ENCODE results near the gene EFHD2.
A peak's percentile ranks its signal among the peaks of the same experiment; 100 is the strongest.
"Not testable (repeated sequence)": the region's sequence is repeated elsewhere in the genome, so short reads cannot be mapped to it uniquely, and the experiment has no call there.

The EFHD2 gene

DNA sequence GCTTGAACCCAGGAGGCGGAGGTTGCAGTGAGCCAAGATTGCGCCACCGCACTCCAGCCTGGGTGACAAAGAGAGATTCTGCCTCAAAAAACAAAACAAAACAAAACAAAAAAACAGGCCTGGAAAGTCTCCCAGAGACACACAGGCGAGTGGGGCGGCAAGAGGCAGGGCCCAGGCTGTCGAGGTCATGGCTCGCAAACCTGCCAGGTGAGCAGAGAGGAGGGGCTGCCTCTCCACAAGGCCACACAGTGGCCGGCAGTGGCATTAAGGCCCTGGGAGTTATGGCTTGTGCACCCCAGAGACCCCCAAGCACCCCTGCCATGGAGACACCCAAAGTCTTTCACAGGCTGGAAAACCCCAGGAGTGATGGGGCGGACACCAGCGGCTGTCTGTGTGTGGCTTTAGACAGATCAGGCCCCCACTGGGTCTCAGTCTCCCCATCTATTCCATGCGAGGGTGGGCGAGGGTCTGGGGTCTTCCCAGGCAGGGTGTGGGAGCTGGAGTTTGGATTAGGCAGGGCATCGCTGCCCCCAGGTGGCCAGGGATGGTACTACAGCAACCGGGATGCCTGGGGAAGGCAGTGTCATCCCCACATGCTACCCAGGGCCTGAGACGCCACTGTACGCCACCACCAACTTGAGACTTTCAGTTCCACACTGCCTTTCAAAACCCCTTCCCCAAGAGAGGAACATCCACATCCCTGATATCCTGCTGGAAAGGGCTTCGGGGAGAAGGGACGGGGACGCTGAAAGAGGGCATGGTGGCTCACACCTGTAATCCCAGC lies 21.3 kb downstream of the EFHD2 start:
- DNase-seq (ENCODE audit: low spot score): peak; percentile 38

DNA sequence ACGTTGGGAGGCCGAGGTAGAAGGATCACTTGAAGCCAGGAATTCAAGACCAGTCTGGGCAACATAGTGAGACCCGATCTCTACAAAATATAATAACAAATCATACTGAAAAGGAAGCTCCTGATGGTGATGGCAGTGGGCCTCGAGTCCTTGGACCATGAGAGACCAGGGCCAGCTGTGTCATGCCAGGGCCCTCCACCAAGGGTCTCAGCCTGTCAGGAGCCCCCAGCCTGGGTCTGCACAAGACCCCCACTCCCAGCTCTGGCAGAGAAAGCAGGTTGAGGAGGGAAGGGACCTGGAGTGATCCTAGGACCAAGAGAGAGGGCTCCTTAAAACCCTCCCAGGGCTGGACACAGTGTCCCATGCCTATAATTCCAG lies 21.9 kb downstream of the EFHD2 start:
- no peak for DNase-seq (ENCODE audit: low spot score)

DNA sequence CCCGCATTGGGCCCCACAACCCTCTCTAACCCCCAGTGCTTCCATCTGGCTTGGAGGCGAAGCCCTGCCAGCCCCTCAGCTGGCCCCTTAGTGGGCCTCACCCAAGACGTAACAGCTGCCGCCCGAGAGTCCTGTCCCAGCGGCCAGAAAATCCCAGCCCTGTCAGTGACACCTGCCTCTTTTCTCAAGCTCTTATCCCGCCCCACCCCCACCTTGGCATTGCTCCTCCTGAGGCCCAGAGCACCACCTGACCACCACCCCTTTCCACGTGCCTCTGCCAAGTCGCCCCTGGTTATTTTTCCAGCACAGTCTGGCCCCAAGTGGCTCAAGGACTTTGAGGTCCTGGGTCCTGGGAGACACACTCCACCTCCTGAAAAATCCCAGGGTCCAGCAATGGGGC lies 22.6 kb downstream of the EFHD2 start:
- no peak for DNase-seq (ENCODE audit: low spot score)

DNA sequence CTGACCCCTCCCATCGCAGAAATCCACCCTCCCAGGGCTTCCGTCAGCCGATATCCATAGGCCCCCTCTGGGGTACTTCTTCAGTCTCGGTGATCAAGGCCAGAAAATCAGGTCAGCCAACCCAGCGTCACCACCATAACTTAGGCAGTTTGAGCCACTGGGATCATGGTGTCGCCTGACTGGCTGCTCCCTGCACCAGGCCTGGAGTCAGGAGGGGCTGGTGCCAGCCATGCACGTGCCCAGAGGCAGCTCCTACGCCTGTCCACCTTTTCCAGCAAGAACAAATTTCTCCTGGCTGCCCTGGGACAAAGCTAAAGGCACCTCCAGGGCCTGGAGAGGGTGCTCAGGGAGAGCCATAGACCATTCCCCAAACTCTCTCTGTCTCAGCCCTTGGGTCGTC lies 23.8 kb downstream of the EFHD2 start:
- no peak for DNase-seq (ENCODE audit: low spot score)

DNA sequence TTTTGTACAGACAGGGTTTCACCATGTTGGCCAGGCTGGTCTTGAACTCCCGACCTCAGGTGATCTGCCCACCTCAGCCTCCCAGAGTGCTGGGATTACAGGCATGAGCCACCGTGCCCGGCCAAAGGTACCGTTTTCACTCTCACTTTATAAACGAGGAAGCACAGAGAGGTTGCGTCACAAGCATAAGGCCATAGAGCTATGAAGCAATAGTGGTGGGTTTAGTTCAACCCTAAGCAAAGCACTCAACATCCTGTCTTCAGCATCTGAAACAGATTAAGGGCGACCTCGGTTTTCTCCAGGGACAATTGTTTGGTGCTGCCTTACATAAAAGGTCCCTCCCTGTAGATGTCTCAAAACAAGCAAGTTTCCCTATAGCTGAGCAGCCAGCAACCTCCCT lies 25.1 kb downstream of the EFHD2 start:
- DNase-seq (ENCODE audit: low spot score): not testable (repeated sequence)

DNA sequence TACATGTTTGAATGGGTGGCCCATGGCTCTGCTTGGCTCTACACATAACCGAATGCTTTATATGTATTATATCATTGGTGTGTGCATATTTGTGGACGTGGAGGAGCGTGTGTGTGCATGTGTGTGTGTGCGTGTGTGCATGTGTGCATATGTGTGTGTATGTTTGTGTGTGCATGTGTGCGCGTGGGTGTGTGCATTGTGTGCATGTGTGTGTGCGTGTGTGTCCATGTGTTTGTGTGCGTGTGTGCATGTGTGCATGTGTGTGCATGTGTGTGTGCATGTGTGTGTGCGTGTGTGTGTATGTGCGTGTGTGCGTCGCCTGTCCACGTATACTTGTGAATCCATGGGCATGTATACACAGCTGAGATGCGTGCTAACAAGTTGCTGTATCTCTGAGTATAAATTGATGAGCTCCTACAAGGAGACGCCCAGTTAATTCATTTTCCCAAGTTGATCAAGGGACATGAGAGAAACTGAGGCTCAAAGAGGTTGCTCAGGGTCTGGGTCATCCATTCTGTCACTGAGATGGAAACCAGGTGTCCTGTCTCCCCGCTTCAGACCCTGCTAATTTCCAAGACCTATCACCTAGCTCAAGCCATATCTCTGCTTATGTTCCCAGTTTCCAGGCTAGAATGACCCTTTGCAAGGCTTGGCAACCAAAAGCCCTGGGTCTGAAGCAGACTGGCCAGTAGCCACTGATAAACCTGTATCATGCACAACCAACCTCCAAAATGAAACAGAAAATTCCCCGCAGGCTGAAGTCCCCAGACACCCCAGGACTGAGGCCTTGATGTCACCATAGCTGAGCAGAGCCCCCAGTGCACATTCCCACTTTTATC lies 25.8 kb downstream of the EFHD2 start:
- no peak for DNase-seq (ENCODE audit: low spot score)

DNA sequence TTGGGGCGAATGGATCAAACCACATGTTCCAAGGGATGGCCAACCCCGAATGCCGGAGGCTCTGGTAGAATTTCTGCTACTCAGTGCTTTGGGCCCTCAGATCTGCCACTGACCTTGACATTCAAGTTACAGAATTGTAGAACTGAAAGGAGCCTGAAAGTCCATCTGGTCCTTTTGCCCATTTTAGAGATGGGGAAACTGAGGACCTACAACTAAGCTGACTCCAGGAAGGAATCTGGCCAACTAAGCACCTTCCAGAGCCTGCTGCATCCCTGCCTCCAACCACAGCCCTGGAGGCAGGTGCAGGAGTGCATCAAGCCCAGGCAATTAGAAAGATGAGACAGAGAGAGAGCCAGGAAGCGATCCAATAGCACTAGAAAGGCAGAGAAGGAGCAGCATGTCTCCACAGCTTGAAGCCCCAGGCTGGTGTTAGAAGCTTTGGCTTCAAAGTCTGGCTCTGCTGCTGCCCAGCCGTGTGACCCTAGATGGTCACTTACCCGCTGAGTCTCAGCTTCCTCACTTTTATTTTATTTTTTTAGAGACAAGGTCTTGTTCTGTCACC lies 27.3 kb downstream of the EFHD2 start:
- DNase-seq (ENCODE audit: low spot score): no peak

DNA sequence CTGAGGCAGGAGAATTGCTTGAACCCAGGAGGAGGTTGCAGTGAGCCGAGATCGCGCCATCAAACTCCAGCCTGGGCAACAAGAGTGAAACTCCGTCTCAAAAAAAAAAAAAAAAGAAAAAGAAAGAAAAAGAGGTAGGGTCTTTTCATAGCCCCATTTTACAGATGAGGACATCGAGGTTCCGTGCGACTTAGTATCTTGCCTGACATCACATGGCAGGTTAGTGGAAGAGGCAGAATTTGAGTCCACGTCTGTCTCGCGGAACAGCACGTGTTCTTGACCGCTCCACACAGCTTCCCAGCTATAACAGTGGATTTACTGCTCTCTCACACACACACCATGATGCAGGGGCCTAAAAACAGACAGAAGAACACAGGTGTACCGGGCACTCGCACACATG lies 29.6 kb downstream of the EFHD2 start:
- DNase-seq (ENCODE audit: low spot score): no peak

DNA sequence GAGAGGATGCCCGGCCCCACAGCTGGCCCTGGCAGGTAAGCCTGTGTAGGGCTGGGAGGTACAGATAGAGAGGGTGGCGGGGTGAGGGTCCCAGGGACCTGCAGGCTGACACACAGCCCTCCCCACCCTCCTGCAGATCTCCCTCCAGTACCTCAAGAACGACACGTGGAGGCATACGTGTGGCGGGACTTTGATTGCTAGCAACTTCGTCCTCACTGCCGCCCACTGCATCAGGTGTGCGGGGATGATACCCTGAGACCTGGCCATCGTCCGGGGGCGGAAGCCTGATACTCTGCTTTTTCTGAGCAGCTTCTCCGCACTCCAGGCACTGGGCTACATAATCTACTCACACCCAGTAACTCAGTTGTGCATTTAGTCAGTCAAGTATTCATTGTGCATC lies 30.7 kb downstream of the EFHD2 start:
- no peak for DNase-seq (ENCODE audit: low spot score)

DNA sequence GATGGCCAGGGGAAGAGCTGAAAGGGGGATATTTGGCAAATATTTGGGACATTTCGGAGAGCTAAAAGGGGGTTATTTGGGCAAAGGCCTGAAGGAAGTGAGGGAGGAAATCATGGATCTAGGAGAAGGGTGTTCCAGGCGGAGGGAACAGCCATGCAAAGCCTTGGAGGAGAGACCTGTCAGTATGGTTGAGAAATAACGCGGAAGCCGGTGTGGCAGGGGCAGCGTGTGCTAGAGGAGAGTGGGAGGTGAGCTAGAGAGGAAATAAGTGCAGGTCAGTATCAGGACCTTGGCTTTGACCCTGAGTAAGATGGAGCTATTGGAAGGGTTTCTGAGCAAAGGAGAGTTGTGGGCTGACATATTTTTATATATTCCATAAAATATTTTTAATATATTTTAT lies 31.6 kb downstream of the EFHD2 start:
- no peak for DNase-seq (ENCODE audit: low spot score)

DNA sequence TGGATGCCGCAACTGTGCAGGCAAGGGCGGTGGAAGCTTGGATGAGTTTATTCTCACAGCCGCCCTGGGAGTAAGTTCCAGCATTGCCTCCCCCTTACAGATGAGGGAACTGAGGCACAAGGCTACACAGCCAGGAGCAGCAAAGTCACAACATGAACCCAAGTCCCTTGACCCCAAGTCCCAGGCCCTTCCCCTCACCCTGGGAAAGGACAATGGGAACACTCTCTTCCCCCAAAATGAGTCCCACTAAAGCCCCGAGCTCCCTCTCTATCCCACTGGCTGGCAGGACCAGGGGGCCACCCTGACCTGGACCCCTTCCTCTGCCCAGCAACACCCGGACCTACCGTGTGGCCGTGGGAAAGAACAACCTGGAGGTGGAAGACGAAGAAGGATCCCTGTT lies 32.4 kb downstream of the EFHD2 start:
- no peak for DNase-seq (ENCODE audit: low spot score)

DNA sequence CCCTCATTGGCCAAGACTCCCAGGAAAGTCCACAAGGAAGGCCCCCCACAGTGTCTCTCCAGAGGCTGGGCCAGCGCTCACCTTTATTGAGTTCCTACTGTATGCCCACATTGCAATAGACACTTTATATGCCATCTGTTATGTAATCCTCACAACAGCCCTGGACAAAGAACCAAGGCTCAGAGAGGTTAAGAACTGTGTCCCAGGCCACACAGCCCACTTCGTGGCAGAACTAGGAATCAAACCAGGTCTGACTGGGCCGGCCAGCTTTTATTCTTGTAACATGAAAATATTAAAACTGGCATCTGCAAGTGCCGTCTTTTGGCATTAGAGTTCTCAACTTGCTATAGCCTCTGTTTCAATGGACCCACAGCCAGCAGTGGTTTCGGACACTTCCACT lies 33.1 kb downstream of the EFHD2 start:
- DNase-seq (ENCODE audit: low spot score): no peak

DNA sequence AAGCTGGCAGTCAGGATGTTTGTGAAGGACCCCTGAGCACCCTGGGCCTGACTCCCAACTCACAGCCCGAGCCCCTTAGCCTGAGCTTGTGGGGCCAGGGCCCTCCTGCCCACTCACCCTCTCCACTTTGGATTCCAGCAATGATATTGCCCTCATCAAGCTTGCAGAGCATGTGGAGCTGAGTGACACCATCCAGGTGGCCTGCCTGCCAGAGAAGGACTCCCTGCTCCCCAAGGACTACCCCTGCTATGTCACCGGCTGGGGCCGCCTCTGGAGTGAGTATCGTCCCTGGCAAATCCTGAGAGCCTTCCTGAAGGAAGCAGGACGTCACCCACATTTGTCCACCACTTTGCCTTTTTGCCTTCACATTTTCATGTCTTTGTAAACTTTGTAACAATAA lies 33.6 kb downstream of the EFHD2 start:
- DNase-seq (ENCODE audit: low spot score): no peak

DNA sequence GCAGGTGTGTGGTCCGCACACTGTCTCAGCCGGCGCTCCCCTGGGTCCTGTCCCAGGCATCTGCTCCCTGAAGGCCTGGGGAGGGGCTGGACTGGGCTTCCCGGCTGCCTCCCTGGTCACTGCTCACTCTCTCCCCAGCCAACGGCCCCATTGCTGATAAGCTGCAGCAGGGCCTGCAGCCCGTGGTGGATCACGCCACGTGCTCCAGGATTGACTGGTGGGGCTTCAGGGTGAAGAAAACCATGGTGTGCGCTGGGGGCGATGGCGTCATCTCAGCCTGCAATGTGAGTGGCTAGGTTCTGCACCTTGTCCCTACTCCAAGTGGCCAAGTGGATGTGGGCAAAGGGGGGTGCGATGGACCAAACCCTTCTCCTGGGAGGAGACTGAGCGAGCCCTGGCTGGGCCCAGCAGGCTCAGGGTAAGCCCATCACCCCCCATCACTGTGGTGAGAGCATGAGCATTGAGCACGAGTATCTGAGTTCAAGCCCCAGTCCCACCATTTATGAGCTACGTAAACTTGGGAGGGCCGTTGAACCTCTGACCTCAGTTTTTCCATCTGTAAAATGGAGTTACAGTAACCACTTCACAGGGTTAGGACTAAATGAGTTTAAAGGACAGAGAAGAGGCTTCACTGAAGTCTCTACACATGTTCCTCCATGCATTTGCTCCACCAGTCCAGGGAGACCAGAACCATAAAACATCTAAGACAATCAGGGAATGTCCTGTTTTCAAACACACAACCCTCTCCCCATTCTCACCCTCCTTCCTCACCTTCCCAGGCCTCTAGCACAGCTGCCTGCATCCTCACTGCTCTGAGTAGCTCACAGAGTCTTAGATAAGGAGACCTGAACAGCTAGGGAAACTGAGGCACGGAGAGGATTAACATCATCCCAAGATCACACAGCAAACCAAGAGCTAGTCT lies 35.0 kb downstream of the EFHD2 start:
- no peak for DNase-seq (ENCODE audit: low spot score)

DNA sequence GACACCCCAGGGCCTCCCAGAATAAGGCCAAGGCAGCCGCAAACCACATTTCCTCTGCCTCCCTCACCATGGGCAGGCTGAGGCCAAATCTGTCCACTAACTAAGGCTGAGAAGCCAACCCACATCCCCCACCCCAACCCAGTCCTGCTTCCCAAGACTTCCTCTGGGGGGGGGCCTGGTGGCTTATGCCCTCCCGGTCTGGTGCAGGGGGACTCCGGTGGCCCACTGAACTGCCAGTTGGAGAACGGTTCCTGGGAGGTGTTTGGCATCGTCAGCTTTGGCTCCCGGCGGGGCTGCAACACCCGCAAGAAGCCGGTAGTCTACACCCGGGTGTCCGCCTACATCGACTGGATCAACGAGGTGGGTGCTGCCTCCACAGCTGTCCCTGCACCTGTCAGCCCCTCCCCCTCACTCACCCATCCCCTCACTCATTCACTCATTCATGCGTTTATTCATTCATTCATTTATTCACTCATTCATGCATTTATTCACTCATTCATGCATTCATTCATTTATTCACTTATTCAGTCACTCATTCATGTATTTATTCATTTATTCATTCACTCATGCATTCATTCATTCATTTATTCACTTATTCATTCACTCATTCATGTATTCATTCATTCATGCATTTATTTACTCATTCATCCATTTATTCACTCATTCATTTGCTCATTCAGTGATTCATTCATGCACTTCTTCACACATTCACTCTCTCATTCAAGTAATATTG lies 35.9 kb downstream of the EFHD2 start:
- no peak for DNase-seq (ENCODE audit: low spot score)

DNA sequence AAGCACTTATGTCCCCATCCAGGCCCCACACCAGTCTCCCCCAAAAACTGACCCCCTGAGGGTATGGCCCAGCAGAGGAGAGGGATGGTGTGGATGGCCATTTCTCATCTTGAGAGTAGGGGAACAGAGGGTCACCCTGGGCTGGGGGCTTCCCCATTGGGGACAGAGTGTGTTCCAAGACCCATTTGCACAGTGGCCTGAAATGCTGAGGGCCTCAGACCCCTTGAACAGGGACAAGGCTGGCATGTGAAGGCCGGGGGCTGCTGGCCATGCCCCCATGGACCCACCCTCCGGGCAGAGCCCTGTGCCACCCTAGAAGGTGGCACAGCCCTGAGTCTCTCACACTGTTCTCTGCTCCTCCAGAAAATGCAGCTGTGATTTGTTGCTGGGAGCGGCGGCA lies 36.5 kb downstream of the EFHD2 start:
- no peak for DNase-seq (ENCODE audit: low spot score)

DNA sequence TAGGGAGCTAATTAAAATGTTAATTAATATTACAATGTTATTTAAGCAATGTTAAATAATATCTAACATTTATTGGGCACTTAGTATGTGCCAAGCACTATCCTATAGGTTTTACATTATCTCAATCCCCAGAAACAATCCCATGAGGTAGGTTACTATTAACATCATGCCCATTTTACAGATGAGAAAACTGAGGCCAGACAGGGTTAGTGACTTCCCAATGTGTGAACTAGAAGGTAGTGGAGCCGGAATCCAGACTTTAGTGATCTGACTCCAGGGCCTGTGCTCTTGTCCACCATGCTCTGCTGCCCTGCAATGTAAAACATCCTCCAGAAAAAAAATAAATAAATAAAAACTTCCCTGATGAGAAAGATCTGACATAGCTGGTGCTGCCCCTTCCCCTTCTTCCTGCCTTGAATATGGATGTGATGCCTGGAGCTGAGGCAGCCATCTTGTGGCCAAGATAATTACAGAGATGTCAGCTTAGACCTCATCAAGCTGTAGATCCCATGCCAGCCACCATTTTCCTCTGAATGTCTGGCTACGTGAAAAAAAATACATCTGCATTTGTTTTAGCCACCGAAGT lies 39.3 kb downstream of the EFHD2 start:
- no peak for DNase-seq (ENCODE audit: low spot score)

DNA sequence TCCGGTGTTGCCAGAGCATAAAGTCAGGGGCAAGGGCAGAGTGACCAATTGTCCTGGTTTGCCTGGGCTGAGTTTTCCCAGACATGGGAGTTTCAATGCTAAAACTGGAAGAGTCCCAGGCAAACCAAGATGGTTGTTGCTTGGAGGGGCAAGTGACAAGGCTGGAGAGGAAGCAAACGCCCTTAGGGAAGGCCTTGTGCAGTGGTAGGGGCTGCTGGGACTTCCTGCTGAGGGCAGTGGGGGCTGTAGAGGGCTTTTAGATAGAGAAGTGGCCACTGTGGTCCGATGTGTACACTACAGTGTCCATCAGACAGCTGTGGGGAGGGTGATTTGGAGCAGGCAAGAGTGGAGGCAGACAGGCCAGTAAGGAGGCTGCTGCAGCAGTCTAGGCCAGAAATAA lies 39.9 kb downstream of the EFHD2 start:
- no peak for DNase-seq (ENCODE audit: low spot score)

DNA sequence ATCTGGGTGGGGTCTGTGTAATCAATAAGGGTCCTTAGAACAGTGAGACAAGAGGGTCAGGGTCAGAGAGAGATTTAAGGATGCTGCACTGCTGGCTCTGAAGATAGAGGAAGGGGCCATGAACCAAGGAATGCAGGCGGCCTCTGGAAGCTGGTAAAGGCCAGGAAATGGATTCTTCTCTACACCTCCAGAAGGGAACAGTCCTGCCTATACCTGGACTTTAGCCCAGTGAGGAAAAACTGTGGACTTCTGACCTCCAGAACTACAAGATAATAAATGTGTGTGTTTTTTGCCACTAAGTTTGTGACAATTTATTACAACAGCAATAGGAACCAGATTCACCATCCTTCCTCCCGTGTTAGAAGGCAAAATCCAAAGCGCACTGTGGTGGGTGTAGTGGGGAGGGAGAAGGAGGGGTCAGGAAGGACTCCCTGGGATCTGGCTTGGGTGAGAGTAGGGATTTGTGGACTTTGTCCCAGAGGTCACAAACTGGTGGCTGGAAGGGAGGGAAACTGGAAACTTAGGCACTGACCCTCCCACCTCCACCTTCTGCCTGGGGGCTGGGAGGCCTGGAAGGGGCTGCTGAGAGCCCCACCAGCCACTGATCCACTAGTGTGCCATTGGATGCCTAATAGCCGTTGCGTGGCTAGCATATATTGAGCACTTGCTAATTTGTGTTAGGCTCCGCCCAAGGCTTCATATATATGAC lies 41.5 kb downstream of the EFHD2 start:
- DNase-seq (ENCODE audit: low spot score): no peak

DNA sequence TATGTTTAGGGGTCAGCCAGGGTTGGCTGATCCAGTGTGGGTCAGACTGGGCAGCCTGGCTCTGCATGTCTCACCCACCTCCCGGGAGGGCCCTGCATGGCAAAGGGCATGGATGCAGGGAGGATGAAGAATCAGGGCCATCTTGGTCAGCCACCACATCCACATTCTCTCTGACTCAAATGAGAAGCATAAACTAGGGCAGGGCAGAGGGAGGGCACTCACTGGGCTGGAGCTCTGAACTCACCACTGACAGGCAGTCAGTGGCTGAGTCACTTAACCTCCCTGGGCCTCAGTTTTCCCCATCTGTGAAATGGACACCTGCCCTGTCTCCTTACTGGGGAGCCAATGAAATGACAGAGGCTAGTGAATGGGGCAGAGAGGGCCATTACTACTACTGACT lies 42.5 kb downstream of the EFHD2 start:
- peak; percentile 41 for DNase-seq (ENCODE audit: low spot score)

Measured in RKO (cell line).